ENCODE results near the gene LASP1.
"Not testable (repeated sequence)": the region's sequence is repeated elsewhere in the genome, so short reads cannot be mapped to it uniquely, and the experiment has no call there.

Gene LASP1

GRCh38 chr17:38920374-38921291 is 50.8 kb downstream of the LASP1 start:
- H3K4me3 ChIP-seq (replicated peaks in 1 of 2; ENCODE audit: low read depth in 2 of 2, low read length in 2 of 2), result no peak overlapping the region
- no peak for TF ChIP-seq CTCF (IDR thresholded peaks at IDR 0.05; ENCODE audit: low read depth, low read length)
- no peak for DNase-seq (ENCODE audit: low read depth in 2 of 2)

DNA sequence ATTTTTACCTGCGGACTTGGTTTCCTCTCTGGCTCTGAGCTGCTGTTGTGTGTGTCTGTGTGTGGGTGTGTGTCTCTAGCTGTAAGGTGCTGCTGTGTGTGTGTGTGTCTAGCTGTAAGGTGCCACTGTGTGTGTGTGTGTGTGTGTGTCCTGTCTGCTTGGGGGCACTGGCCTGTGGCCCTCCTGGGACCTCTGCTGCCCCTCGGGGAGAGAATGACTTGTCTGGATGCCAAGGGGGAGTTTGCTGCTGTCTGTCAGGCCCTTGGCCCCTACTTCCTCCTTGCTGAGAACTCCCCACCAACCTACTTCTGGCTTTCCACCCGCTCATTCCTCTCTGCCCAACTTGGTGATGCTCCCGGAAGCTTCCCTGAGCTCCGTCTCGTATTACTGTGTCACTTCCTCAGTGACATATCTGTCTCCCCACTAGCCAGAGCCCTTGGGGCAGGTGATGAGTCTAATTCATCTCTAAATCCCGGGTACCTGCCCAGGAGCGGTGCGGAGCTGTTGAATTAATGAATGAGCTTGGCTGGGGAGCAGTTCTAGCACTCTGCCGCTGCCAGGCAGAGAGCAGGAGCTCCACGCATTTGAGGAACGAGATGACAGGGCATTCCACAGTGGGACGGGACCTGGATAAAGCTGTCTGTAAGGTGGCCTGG is 52.0 kb downstream of the LASP1 start:
- H3K4me3 ChIP-seq (replicated peaks in 1 of 2; ENCODE audit: low read depth in 2 of 2, low read length in 2 of 2), result no peak overlapping the region
- no peak for TF ChIP-seq CTCF (IDR thresholded peaks at IDR 0.05; ENCODE audit: low read depth, low read length)
- DNase-seq (ENCODE audit: low read depth in 2 of 2), result no peak

DNA sequence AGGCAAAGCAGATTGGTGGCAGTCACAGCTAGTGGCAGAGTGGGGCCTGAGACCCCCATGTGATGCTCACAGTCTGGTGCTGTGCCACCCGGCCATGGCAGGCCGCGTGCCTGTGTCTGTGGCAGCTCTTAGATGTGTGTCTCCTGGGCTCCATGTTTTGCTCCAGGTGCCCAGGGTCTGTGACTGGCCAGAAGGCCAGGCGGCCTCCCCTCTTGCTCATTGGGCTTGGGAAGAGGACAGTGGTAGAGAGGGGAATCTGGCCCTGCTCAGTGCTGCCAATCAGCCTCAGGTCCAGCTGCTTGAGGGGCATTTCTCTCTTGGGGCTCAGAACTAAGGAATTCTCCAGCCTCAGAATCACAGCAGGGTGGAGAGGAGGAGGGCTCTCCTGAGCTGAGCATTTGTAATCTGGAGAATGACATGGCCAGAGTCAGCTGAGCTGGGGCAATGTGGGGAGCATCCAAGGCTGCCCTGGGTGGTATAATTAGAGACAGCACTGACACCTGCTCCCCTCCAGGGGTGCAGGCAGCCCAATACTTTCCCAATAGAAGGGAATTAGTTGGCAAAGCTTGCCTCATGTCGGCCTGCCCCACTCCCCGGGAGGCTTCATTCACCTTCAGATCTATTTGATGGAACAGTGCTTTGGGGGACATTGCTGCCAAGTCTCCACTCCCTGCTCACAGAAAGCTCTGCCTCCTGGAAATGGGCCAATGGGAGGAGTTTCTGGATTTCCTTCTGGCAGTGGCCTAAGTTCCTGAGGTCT is 52.9 kb downstream of the LASP1 start:
- no peak overlapping the region for H3K4me3 ChIP-seq (replicated peaks in 1 of 2; ENCODE audit: low read depth in 2 of 2, low read length in 2 of 2)
- TF ChIP-seq CTCF (IDR thresholded peaks at IDR 0.05; ENCODE audit: low read depth, low read length), result no peak
- DNase-seq (ENCODE audit: low read depth in 2 of 2), result peak; percentile 80 to 91

- TF ChIP-seq CTCF (IDR thresholded peaks at IDR 0.05; ENCODE audit: low read depth, low read length), result no peak
- peak within 1 kb of the TSS in 1 of 2 donors; percentile 15 for H3K4me3 ChIP-seq (replicated peaks in 1 of 2; ENCODE audit: low read depth in 2 of 2, low read length in 2 of 2)
- DNase-seq (ENCODE audit: low read depth in 2 of 2), result peak; percentile 49 to 70
These were observed 55.6 kb downstream of the LASP1 start, which contains the start of gene LASP1NB for GRCh38 chr17:38925263-38925995. LASP1NB (plus strand) TSS chr17:38925614.

- no peak for TF ChIP-seq CTCF (IDR thresholded peaks at IDR 0.05; ENCODE audit: low read depth, low read length)
- peak in 1 of 2 donors; percentile 38 for DNase-seq (ENCODE audit: low read depth in 2 of 2)
- no peak overlapping the region for H3K4me3 ChIP-seq (replicated peaks in 1 of 2; ENCODE audit: low read depth in 2 of 2, low read length in 2 of 2)
These were observed 56.6 kb downstream of the LASP1 start for GRCh38 chr17:38926293-38927070.

DNA sequence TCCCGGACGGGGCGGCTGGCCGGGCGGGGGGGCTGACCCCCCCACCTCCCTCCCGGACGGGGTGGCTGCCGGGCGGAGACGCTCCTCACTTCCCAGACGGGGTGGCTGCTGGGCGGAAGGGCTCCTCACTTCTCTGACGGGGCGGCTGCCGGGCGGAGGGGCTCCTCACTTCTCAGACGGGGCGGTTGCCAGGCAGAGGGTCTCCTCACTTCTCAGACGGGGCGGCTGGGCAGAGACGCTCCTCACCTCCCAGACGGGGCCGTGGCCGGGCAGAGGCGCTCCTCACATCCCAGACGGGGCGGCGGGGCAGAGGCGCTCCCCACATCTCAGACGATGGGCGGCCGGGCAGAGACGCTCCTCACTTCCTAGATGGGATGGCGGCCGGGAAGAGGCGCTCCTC is 60.9 kb downstream of the LASP1 start:
- H3K4me3 ChIP-seq (replicated peaks in 1 of 2; ENCODE audit: low read depth in 2 of 2, low read length in 2 of 2); DNase-seq (ENCODE audit: low read depth in 2 of 2): not testable (repeated sequence)

GRCh38 chr17:38933962-38934361 is 64.1 kb downstream of the LASP1 start:
- DNase-seq (ENCODE audit: low read depth in 2 of 2); H3K4me3 ChIP-seq (replicated peaks in 1 of 2; ENCODE audit: low read depth in 2 of 2, low read length in 2 of 2): not testable (repeated sequence)

All from cardiac fibroblast (primary cell).